Tibial nerve (tissue), 4 donors: ENCODE data around the gene ABCB1.

ENCODE experiments used
- CTCF ChIP-seq, 5 experiments: fragments of 200-600 bp in 3 of 5; fragments of 450-650 bp in 2 of 5; sonication (generic) in 3 of 5; IDR thresholded peaks; one replicate each; pipeline ENCODE4 v1.5.1; 2016 to 2019; ENCODE audit warnings: antibody characterized with exemption in 5 of 5, mild to moderate bottlenecking in 3 of 5, moderate library complexity in 2 of 5
- EP300 ChIP-seq, 2 donors: sonication (generic); formaldehyde crosslinking; IDR thresholded peaks; one replicate each; pipeline ENCODE4 v1.6.1; 2017; ENCODE audit warnings: antibody characterized with exemption in 2 of 2, mild to moderate bottlenecking in 1 of 2
- POLR2A ChIP-seq, 2 donors: fragments of 450-650 bp; IDR thresholded peaks; one replicate each; pipeline ENCODE4 v1.6.1; 2017; ENCODE audit warnings: antibody characterized with exemption in 2 of 2, mild to moderate bottlenecking in 2 of 2, moderate library complexity in 2 of 2

- TF ChIP-seq CTCF (IDR thresholded peaks at IDR 0.05) (no peak), POLR2A (IDR thresholded peaks at IDR 0.05) (no peak), EP300 (IDR thresholded peaks at IDR 0.05) (no peak)
Measured at GRCh38 chr7:87561702-87562101, 39.0 kb downstream of the ABCB1 start.
